SK-N-SH (cell line): Measurements from ENCODE around the gene ANKRD49. TPM values are rescaled to one million over a fixed set of nuclear protein-coding genes. Genes with fewer than 3 reads are reported as not detected.

Experiments
- CTCF ChIA-PET: fragments of 300-600, 350-600 bp; formaldehyde crosslinking; extraction: SDS; loops from one replicate; lab custom pipeline; 2021; lab: Yijun Ruan, JAX
- POLR2A ChIA-PET: fragments of 350-600 bp; sonication (Branson Sonifier 250); formaldehyde crosslinking; extraction: SDS; loops from one replicate; lab custom pipeline; 2020; ENCODE audit warnings: antibody characterized with exemption, inconsistent platforms; lab: Yijun Ruan, JAX
- DNase-seq: peaks from one replicate; pipeline ENCODE4 v3.0.0; 2012
- H2AFZ ChIP-seq: fragments of 200-600 bp; sonication (generic); 2 replicates; pipeline ENCODE4 v1.8.1; 2016; ENCODE audit warnings: antibody characterized with exemption, mild to moderate bottlenecking, low read depth
- H3F3A ChIP-seq: fragments of 200-600 bp; sonication (generic); replicated peaks from 2 replicates; pipeline ENCODE3; 2016; ENCODE audit warnings: antibody characterized with exemption, mild to moderate bottlenecking; ENCODE audit not compliant: insufficient read depth
- H3K27ac ChIP-seq, 2 experiments: fragments of 200-500 bp in 1 of 2; fragments of 200-600 bp in 1 of 2; sonication (Bioruptor generic) in 1 of 2; sonication (generic), shearing (Covaris generic) in 1 of 2; 2 replicates each; pipeline versions ENCODE4 v1.5.1 to v1.6.1; 2014 to 2016; ENCODE audit warnings: low read depth in 2 of 2, inconsistent platforms in 1 of 2, low read length in 1 of 2, mild to moderate bottlenecking in 1 of 2, mixed read lengths in 1 of 2
- H3K27me3 ChIP-seq: fragments of 200-600 bp; sonication (generic), shearing (Covaris generic); 2 replicates; pipeline ENCODE4 v1.6.1; 2016; ENCODE audit warnings: mixed run types; ENCODE audit not compliant: insufficient read depth
- H3K36me3 ChIP-seq, 2 experiments: fragments of 200-500 bp in 1 of 2; fragments of 200-600 bp in 1 of 2; sonication (Bioruptor generic) in 1 of 2; sonication (generic) in 1 of 2; replicated peaks in 1 of 2; 2 replicates each; pipeline versions ENCODE3 to v1.5.1; 2014 to 2016; ENCODE audit warnings: low read length in 1 of 2, mild to moderate bottlenecking in 1 of 2; ENCODE audit not compliant: insufficient read depth in 2 of 2, control insufficient read depth in 1 of 2
- H3K4me1 ChIP-seq, 2 experiments: fragments of 200-500 bp in 1 of 2; fragments of 200-600 bp in 1 of 2; sonication (Bioruptor generic) in 1 of 2; sonication (generic), shearing (Covaris generic) in 1 of 2; 2 replicates each; pipeline versions ENCODE4 v1.5.1 to v1.6.1; 2014 to 2016; ENCODE audit warnings: low read depth in 1 of 2, low read length in 1 of 2, mixed run types in 1 of 2; ENCODE audit not compliant: insufficient read depth in 2 of 2, control insufficient read depth in 1 of 2
- H3K4me2 ChIP-seq: fragments of 200-600 bp; sonication (generic), shearing (Covaris generic); 2 replicates; pipeline ENCODE4 v1.6.1; 2017; ENCODE audit warnings: mixed run types
- H3K4me3 ChIP-seq, 2 experiments: fragments of 200-500 bp in 1 of 2; fragments of 200-600 bp in 1 of 2; sonication (Bioruptor generic) in 1 of 2; sonication (generic), shearing (Covaris generic) in 1 of 2; 2 replicates each; pipeline versions ENCODE4 v1.5.1 to v1.8.1; 2014 to 2016; ENCODE audit warnings: low read depth in 2 of 2, inconsistent platforms in 1 of 2, low read length in 1 of 2, mild to moderate bottlenecking in 1 of 2, mixed read lengths in 1 of 2, moderate library complexity in 1 of 2
- H3K79me2 ChIP-seq: fragments of 200-600 bp; sonication (generic); 2 replicates; pipeline ENCODE4 v1.8.1; 2017; ENCODE audit warnings: mild to moderate bottlenecking; ENCODE audit not compliant: insufficient read depth
- H3K9ac ChIP-seq: fragments of 200-600 bp; sonication (generic); 2 replicates; pipeline ENCODE4 v1.6.1; 2017; ENCODE audit warnings: mixed run types
- H3K9me2 ChIP-seq: fragments of 200-600 bp; sonication (generic); 2 replicates; pipeline ENCODE4 v1.6.1; 2017; ENCODE audit warnings: mixed run types
- H3K9me3 ChIP-seq: fragments of 200-600 bp; sonication (generic); 2 replicates; pipeline ENCODE4 v1.6.1; 2017; ENCODE audit warnings: mixed run types, mild to moderate bottlenecking, moderate library complexity
- H4K20me1 ChIP-seq: fragments of 200-600 bp; sonication (generic); 2 replicates; pipeline ENCODE4 v1.6.1; 2017; ENCODE audit warnings: mild to moderate bottlenecking, mixed run types; ENCODE audit not compliant: insufficient read depth
- CHD2 ChIP-seq: fragments of 150-350 bp; IDR thresholded peaks from 2 replicates; pipeline ENCODE4 v1.6.1; 2018; ENCODE audit warnings: low read length; ENCODE audit not compliant: partially characterized antibody
- EZH2phosphoT487 ChIP-seq: fragments of 200-600 bp; sonication (generic); IDR thresholded peaks from 2 replicates; pipeline ENCODE4 v1.6.1; 2017; ENCODE audit warnings: low read depth, mixed run types, mild to moderate bottlenecking, antibody characterized with exemption, moderate library complexity, borderline replicate concordance
- FOSL2 ChIP-seq: IDR thresholded peaks from 2 replicates; pipeline ENCODE4 v1.4.0; 2012; ENCODE audit warnings: low read depth, mild to moderate bottlenecking, moderate library complexity, borderline replicate concordance
- FOXJ3 ChIP-seq: sonication (generic); formaldehyde crosslinking; IDR thresholded peaks from 2 replicates; pipeline ENCODE4 v1.5.1; 2020; ENCODE audit warnings: mild to moderate bottlenecking, missing genetic modification reagents
- FOXM1 ChIP-seq: IDR thresholded peaks from 2 replicates; pipeline ENCODE4 v1.4.0; 2012; ENCODE audit warnings: low read depth, mild to moderate bottlenecking
- GABPA ChIP-seq: IDR thresholded peaks from 2 replicates; pipeline ENCODE4 v1.4.0; 2012; ENCODE audit warnings: low read depth, mild to moderate bottlenecking
- GATA2 ChIP-seq: sonication (generic); formaldehyde crosslinking; IDR thresholded peaks from 2 replicates; pipeline ENCODE4 v1.5.0; 2020; ENCODE audit warnings: mild to moderate bottlenecking, missing genetic modification reagents
- NRF1 ChIP-seq: IDR thresholded peaks from 2 replicates; pipeline ENCODE4 v1.6.1; 2012; ENCODE audit warnings: low read depth, mild to moderate bottlenecking, low read length
- RAD21 ChIP-seq: IDR thresholded peaks from 2 replicates; pipeline ENCODE4 v1.6.1; 2012; ENCODE audit warnings: mild to moderate bottlenecking, low read length
- RCOR1 ChIP-seq: fragments of 150-350 bp; IDR thresholded peaks from 2 replicates; pipeline ENCODE4 v1.6.1; 2017; ENCODE audit warnings: antibody characterized with exemption, low read length
- RXRA ChIP-seq: IDR thresholded peaks from 2 replicates; pipeline ENCODE4 v1.4.0; 2012; ENCODE audit warnings: low read depth, mild to moderate bottlenecking, borderline replicate concordance
- SIN3A ChIP-seq: IDR thresholded peaks from 2 replicates; pipeline ENCODE4 v1.6.1; 2012; ENCODE audit warnings: low read depth, mild to moderate bottlenecking, low read length, moderate library complexity, borderline replicate concordance
- SMC3 ChIP-seq: IDR thresholded peaks from 2 replicates; pipeline ENCODE4 v1.6.1; 2012; ENCODE audit warnings: low read depth, low read length, improper control_type of control experiment
- WGBS: methylation state at CpG from one replicate; pipeline ENCODE4 v1.1.6; 2017; ENCODE audit warnings: low lambda C conversion rate; 5-methylcytosine and 5-hydroxymethylcytosine counted together
- polyA plus RNA-seq, 3 experiments: library from polyadenylated mRNA; depleted of rRNA; stranded (reverse); fragments of >200 nt; gene quantifications; 2 replicates each; pipeline ENCODE4 v1.2.3, GENCODE V29; 2012
- TF ChIP-seq, protein P1 (sequence below): IDR thresholded peaks from 2 replicates; pipeline ENCODE4 v1.4.0; 2012; ENCODE audit warnings: low read depth, borderline replicate concordance
- TF ChIP-seq, protein P2 (sequence below): fragments of 150-350 bp; IDR thresholded peaks from 2 replicates; pipeline ENCODE4 v1.6.1; 2016; ENCODE audit warnings: mild to moderate bottlenecking, low read depth, low read length
- TF ChIP-seq, protein P3 (sequence below): IDR thresholded peaks from 2 replicates; pipeline ENCODE4 v1.4.0; 2012; ENCODE audit warnings: low read depth
- TF ChIP-seq, protein P4 (sequence below): fragments of 200-600 bp; sonication (generic); IDR thresholded peaks from 2 replicates; pipeline ENCODE4 v1.6.1; 2017; ENCODE audit warnings: antibody characterized with exemption, mild to moderate bottlenecking, moderate library complexity

ANKRD49 gene
- polyA plus RNA-seq, 1 of the 3 experiments (the other 2 are of a cell fraction) = 4.9 TPM

DNA sequence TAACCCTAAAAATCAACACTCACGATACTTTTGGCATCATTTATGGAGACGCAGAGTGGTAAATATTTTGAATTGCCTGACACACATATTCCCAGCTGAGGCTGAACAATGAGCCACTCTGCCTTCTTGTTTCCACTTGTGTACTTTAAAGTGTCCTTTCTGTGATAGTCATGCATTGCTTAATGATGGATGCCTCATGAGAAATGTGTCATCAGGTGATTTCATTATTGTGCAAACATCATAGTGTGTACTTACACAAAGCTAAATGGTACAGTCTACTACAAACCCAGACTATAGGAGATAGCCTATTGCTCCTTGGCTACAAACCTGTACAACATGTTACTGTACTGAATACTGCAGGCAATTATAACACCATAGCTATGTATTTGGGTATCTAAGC lies 44.3 kb upstream of the ANKRD49 start:
- Histone ChIP-seq H3K9me3 (no peaks in the 10 kb centered on the region), H3K9ac (no peak overlapping the region), H3K4me3 (no peak overlapping the region), H3K4me1 (peaks cover 0 to 6% of the 10 kb centered on the region in 2 experiments; a peak in 1 of 4 replicates), H3K27ac (no peak overlapping the region), H4K20me1 (no peaks in the 10 kb centered on the region), H2AFZ (no peak overlapping the region), H3K36me3 (peaks cover 17 to 34% of the 10 kb centered on the region in 2 experiments), H3K79me2 (no peaks in the 10 kb centered on the region), H3K27me3 (no peaks in the 10 kb centered on the region), H3K4me2 (no peak overlapping the region), H3K9me2 (no peaks in the 10 kb centered on the region), H3F3A (peaks cover 6% of the 10 kb centered on the region)
- CTCF ChIA-PET = no interaction called here
- TF ChIP-seq CHD2 (no peak), EZH2phosphoT487 (no peak), RXRA (no peak), NRF1 (no peak), GATA2 (no peak), GABPA (no peak), SMC3 (no peak), FOXJ3 (CRISPR knock-in tag) (no peak), RCOR1 (no peak), SIN3A (no peak), RAD21 (no peak), FOSL2 (no peak), FOXM1 (no peak)
- TF ChIP-seq, protein P1, sequence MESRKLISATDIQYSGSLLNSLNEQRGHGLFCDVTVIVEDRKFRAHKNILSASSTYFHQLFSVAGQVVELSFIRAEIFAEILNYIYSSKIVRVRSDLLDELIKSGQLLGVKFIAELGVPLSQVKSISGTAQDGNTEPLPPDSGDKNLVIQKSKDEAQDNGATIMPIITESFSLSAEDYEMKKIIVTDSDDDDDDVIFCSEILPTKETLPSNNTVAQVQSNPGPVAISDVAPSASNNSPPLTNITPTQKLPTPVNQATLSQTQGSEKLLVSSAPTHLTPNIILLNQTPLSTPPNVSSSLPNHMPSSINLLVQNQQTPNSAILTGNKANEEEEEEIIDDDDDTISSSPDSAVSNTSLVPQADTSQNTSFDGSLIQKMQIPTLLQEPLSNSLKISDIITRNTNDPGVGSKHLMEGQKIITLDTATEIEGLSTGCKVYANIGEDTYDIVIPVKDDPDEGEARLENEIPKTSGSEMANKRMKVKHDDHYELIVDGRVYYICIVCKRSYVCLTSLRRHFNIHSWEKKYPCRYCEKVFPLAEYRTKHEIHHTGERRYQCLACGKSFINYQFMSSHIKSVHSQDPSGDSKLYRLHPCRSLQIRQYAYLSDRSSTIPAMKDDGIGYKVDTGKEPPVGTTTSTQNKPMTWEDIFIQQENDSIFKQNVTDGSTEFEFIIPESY = no peak
- TF ChIP-seq, protein P2, sequence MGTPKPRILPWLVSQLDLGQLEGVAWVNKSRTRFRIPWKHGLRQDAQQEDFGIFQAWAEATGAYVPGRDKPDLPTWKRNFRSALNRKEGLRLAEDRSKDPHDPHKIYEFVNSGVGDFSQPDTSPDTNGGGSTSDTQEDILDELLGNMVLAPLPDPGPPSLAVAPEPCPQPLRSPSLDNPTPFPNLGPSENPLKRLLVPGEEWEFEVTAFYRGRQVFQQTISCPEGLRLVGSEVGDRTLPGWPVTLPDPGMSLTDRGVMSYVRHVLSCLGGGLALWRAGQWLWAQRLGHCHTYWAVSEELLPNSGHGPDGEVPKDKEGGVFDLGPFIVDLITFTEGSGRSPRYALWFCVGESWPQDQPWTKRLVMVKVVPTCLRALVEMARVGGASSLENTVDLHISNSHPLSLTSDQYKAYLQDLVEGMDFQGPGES = no peak
- TF ChIP-seq, protein P3, sequence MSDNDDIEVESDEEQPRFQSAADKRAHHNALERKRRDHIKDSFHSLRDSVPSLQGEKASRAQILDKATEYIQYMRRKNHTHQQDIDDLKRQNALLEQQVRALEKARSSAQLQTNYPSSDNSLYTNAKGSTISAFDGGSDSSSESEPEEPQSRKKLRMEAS = no peak
- TF ChIP-seq, protein P4, sequence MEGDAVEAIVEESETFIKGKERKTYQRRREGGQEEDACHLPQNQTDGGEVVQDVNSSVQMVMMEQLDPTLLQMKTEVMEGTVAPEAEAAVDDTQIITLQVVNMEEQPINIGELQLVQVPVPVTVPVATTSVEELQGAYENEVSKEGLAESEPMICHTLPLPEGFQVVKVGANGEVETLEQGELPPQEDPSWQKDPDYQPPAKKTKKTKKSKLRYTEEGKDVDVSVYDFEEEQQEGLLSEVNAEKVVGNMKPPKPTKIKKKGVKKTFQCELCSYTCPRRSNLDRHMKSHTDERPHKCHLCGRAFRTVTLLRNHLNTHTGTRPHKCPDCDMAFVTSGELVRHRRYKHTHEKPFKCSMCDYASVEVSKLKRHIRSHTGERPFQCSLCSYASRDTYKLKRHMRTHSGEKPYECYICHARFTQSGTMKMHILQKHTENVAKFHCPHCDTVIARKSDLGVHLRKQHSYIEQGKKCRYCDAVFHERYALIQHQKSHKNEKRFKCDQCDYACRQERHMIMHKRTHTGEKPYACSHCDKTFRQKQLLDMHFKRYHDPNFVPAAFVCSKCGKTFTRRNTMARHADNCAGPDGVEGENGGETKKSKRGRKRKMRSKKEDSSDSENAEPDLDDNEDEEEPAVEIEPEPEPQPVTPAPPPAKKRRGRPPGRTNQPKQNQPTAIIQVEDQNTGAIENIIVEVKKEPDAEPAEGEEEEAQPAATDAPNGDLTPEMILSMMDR = no peak
- DNase-seq = no peak
- POLR2A ChIA-PET = no interaction called here
- WGBS = 96% methylated on average over 2 of the region's 2 CpGs
